WERI-Rb-1 (cell line): Measurements from ENCODE around the gene WFDC6.

Experiments used
- DNase-seq: peaks from one replicate; pipeline ENCODE4 v3.0.0-alpha.2; 2020
- H3K27ac ChIP-seq: fragments of 250-450 bp; sonication (Bioruptor Pico); 2 replicates; pipeline ENCODE4 v1.5.1; 2020; ENCODE audit warnings: mild to moderate bottlenecking, moderate library complexity
- H3K27me3 ChIP-seq: fragments of 250-450 bp; sonication (Bioruptor Pico); 2 replicates; pipeline ENCODE4 v1.5.1; 2021; ENCODE audit warnings: mild to moderate bottlenecking, low read depth, moderate library complexity; ENCODE audit not compliant: insufficient read depth, severe bottlenecking
- H3K36me3 ChIP-seq: fragments of 250-450 bp; sonication (Bioruptor Pico); 2 replicates; pipeline ENCODE4 v1.5.1; 2020; ENCODE audit warnings: mild to moderate bottlenecking, moderate library complexity
- H3K4me3 ChIP-seq: 2 replicates; pipeline ENCODE4 v1.5.1; 2011; ENCODE audit warnings: low read depth, mild to moderate bottlenecking, control low read depth, low read length
- H3K9me3 ChIP-seq: fragments of 250-450 bp; sonication (Bioruptor Pico); 2 replicates; pipeline ENCODE4 v1.5.1; 2021; ENCODE audit warnings: mild to moderate bottlenecking, moderate library complexity; ENCODE audit not compliant: severe bottlenecking
- CTCF ChIP-seq: IDR thresholded peaks from 2 replicates; pipeline ENCODE4 v1.5.1; 2011; ENCODE audit warnings: low read depth, mild to moderate bottlenecking, control low read depth, inconsistent platforms, low read length

The WFDC6 gene

GRCh38 chr20:45503403-45503802, 35.9 kb downstream of the WFDC6 start:
- Histone ChIP-seq H3K27ac (no peak overlapping the region), H3K36me3 (no peaks in the 10 kb centered on the region), H3K27me3 (no peaks in the 10 kb centered on the region), H3K9me3 (no peaks in the 10 kb centered on the region), H3K4me3 (no peak overlapping the region)
- TF ChIP-seq CTCF = no peak
- DNase-seq = no peak

- no peaks in the 10 kb centered on the region for H3K27me3 ChIP-seq
- no peak for TF ChIP-seq CTCF
- no peak for DNase-seq
- H3K4me3 ChIP-seq = no peak overlapping the region
- H3K27ac ChIP-seq = no peak overlapping the region
- H3K36me3 ChIP-seq = no peaks in the 10 kb centered on the region
- no peaks in the 10 kb centered on the region for H3K9me3 ChIP-seq
These were observed 36.7 kb downstream of the WFDC6 start for GRCh38 chr20:45502561-45502960.

GRCh38 chr20:45501600-45501999, 37.7 kb downstream of the WFDC6 start:
- TF ChIP-seq CTCF = no peak
- H3K4me3 ChIP-seq = no peak overlapping the region
- no peaks in the 10 kb centered on the region for H3K9me3 ChIP-seq
- no peaks in the 10 kb centered on the region for H3K27me3 ChIP-seq
- H3K27ac ChIP-seq = no peak overlapping the region
- no peaks in the 10 kb centered on the region for H3K36me3 ChIP-seq
- no peak for DNase-seq

- H3K36me3 ChIP-seq = no peaks in the 10 kb centered on the region
- DNase-seq = no peak
- no peak overlapping the region for H3K4me3 ChIP-seq
- H3K27me3 ChIP-seq = no peaks in the 10 kb centered on the region
- no peak overlapping the region for H3K27ac ChIP-seq
- no peak for TF ChIP-seq CTCF
- H3K9me3 ChIP-seq = no peaks in the 10 kb centered on the region
These were observed 39.3 kb downstream of the WFDC6 start for GRCh38 chr20:45500022-45500421.

- no peaks in the 10 kb centered on the region for H3K9me3 ChIP-seq
- no peak for TF ChIP-seq CTCF
- no peaks in the 10 kb centered on the region for H3K27me3 ChIP-seq
- no peak overlapping the region for H3K27ac ChIP-seq
- no peak for DNase-seq
- H3K4me3 ChIP-seq = no peak overlapping the region
- no peaks in the 10 kb centered on the region for H3K36me3 ChIP-seq
These were observed 41.2 kb downstream of the WFDC6 start for GRCh38 chr20:45497971-45498494.

GRCh38 chr20:45496166-45496565, 43.1 kb downstream of the WFDC6 start:
- Histone ChIP-seq H3K36me3 (no peaks in the 10 kb centered on the region), H3K9me3 (no peaks in the 10 kb centered on the region), H3K27me3 (no peaks in the 10 kb centered on the region), H3K4me3 (no peak overlapping the region), H3K27ac (no peak overlapping the region)
- DNase-seq = no peak
- no peak for TF ChIP-seq CTCF
